Measurements from ENCODE around the gene CYB5R4.

Gene CYB5R4

GRCh38 chr6:83859410-83860358, at the start of gene CYB5R4:
TSS of gene CYB5R4 (plus strand) at chr6:83859689. CDS start at chr6:83859783, 94 bp downstream.
- peak; percentile 88 for DNase-seq

- no peak for DNase-seq
Observed at GRCh38 chr6:83812595-83812994, 46.9 kb upstream of the CYB5R4 start.

- no peak for DNase-seq
Observed at GRCh38 chr6:83815631-83816272, 43.7 kb upstream of the CYB5R4 start.

GRCh38 chr6:83822629-83823169, 36.8 kb upstream of the CYB5R4 start:
- DNase-seq, result no peak

- DNase-seq, result no peak
Observed at GRCh38 chr6:83824388-83824801, 35.1 kb upstream of the CYB5R4 start.

GRCh38 chr6:83824831-83825230, 34.7 kb upstream of the CYB5R4 start:
- DNase-seq, result no peak

GRCh38 chr6:83827050-83827449, 32.4 kb upstream of the CYB5R4 start:
- DNase-seq, result no peak

- no peak for DNase-seq
Observed at GRCh38 chr6:83838727-83839126, 20.8 kb upstream of the CYB5R4 start.

GRCh38 chr6:83844170-83844569, 15.3 kb upstream of the CYB5R4 start:
- no peak for DNase-seq

GRCh38 chr6:83846291-83846690, 13.2 kb upstream of the CYB5R4 start:
- no peak for DNase-seq

GRCh38 chr6:83847179-83847578, 12.3 kb upstream of the CYB5R4 start:
- no peak for DNase-seq

- DNase-seq, result no peak
Observed at GRCh38 chr6:83849127-83849526, 10.4 kb upstream of the CYB5R4 start.

GRCh38 chr6:83849610-83850009, 9.9 kb upstream of the CYB5R4 start:
- no peak for DNase-seq

GRCh38 chr6:83852528-83853177, 6.8 kb upstream of the CYB5R4 start:
- no peak for DNase-seq

- DNase-seq, result no peak
Observed at GRCh38 chr6:83853178-83854000, 6.1 kb upstream of the CYB5R4 start, which contains the start of gene RIPPLY2. TSS of gene RIPPLY2 (plus strand) at chr6:83853360. CDS start at chr6:83853417, 57 bp downstream.

GRCh38 chr6:83854001-83854501, 5.4 kb upstream of the CYB5R4 start:
- no peak for DNase-seq

GRCh38 chr6:83854766-83855165, 4.7 kb upstream of the CYB5R4 start:
- no peak for DNase-seq

GRCh38 chr6:83860359-83860755, 868 bp downstream of the CYB5R4 start:
- DNase-seq, result no peak

- DNase-seq, result no peak
Observed at GRCh38 chr6:83860782-83861495, 1.4 kb downstream of the CYB5R4 start.

GRCh38 chr6:83862776-83863471, 3.4 kb downstream of the CYB5R4 start:
- no peak for DNase-seq

GRCh38 chr6:83867043-83867442, 7.6 kb downstream of the CYB5R4 start:
- no peak for DNase-seq

Data from NCI-H1048 (cell line).